DOHH2 (cell line): ENCODE results near the gene MYLK.

ENCODE experiments used
- H3F3A ChIP-seq: fragments of 200-600 bp; sonication (generic), shearing (Covaris generic); 2 replicates; pipeline ENCODE4 v1.6.0; 2016; ENCODE audit warnings: antibody characterized with exemption, mild to moderate bottlenecking; ENCODE audit not compliant: control insufficient read depth, insufficient read depth
- H3K27ac ChIP-seq: fragments of 200-600 bp; sonication (generic); 2 replicates; pipeline ENCODE4 v1.5.1; 2014; ENCODE audit warnings: low read depth, mild to moderate bottlenecking, low read length, moderate library complexity
- H3K27me3 ChIP-seq: fragments of 200-600 bp; sonication (generic); 2 replicates; pipeline ENCODE4 v1.6.1; 2014; ENCODE audit warnings: mild to moderate bottlenecking, low read length, mixed read lengths; ENCODE audit not compliant: control insufficient read depth
- H3K36me3 ChIP-seq: fragments of 200-600 bp; sonication (generic); 2 replicates; pipeline ENCODE4 v1.6.1; 2014; ENCODE audit warnings: mild to moderate bottlenecking, low read length, moderate library complexity, mixed read lengths; ENCODE audit not compliant: control insufficient read depth
- H3K4me1 ChIP-seq: fragments of 200-600 bp; sonication (generic); 2 replicates; pipeline ENCODE4 v1.6.1; 2014; ENCODE audit warnings: mild to moderate bottlenecking, low read length, mixed read lengths; ENCODE audit not compliant: control insufficient read depth
- H3K4me2 ChIP-seq: fragments of 200-600 bp; sonication (generic); 2 replicates; pipeline ENCODE4 v1.6.0; 2014; ENCODE audit warnings: mild to moderate bottlenecking, low read length, moderate library complexity
- H3K4me3 ChIP-seq: fragments of 200-600 bp; sonication (generic); 2 replicates; pipeline ENCODE4 v1.5.1; 2014; ENCODE audit warnings: mild to moderate bottlenecking, low read length, mixed read lengths
- H3K79me2 ChIP-seq: fragments of 200-600 bp; sonication (generic); 2 replicates; pipeline ENCODE4 v1.6.1; 2014; ENCODE audit warnings: mild to moderate bottlenecking, low read length, mixed read lengths; ENCODE audit not compliant: control insufficient read depth
- H3K9me2 ChIP-seq: fragments of 200-600 bp; sonication (generic); replicated peaks from 2 replicates; pipeline ENCODE4 v1.6.1; 2014; ENCODE audit warnings: mild to moderate bottlenecking, low read length, mixed read lengths; ENCODE audit not compliant: control insufficient read depth
- H3K9me3 ChIP-seq: fragments of 200-600 bp; sonication (generic); 2 replicates; pipeline ENCODE4 v1.6.1; 2014; ENCODE audit warnings: antibody characterized with exemption, low read length, mixed read lengths; ENCODE audit not compliant: control insufficient read depth, insufficient read depth
- H4K20me1 ChIP-seq: fragments of 200-600 bp; sonication (generic); 2 replicates; pipeline ENCODE4 v1.6.0; 2014; ENCODE audit warnings: low read depth, mild to moderate bottlenecking, antibody characterized with exemption, low read length, moderate library complexity; ENCODE audit not compliant: control insufficient read depth, insufficient read depth
- CTCF ChIP-seq: fragments of 200-600 bp; sonication (generic); IDR thresholded peaks from one replicate; pipeline ENCODE4 v1.5.1; 2014; ENCODE audit warnings: antibody characterized with exemption, mild to moderate bottlenecking, low read depth, low read length; ENCODE audit not compliant: poor library complexity, severe bottlenecking
- EZH2phosphoT487 ChIP-seq: fragments of 200-600 bp; sonication (generic); IDR thresholded peaks from 2 replicates; pipeline ENCODE4 v1.6.1; 2017; ENCODE audit warnings: borderline replicate concordance, mild to moderate bottlenecking, antibody characterized with exemption, low read length, moderate library complexity, mixed read lengths

The MYLK gene

GRCh38 chr3:123667784-123668183 lies 216.3 kb downstream of the MYLK start:
- H4K20me1 ChIP-seq: no peaks in the 10 kb centered on the region
- TF ChIP-seq CTCF: no peak
- TF ChIP-seq EZH2phosphoT487: no peak
- H3K36me3 ChIP-seq: no peaks in the 10 kb centered on the region
- peaks cover 26% of the 10 kb centered on the region for H3K27me3 ChIP-seq
- no peaks in the 10 kb centered on the region for H3K79me2 ChIP-seq
- no peaks in the 10 kb centered on the region for H3K4me1 ChIP-seq
- H3K9me3 ChIP-seq: no peaks in the 10 kb centered on the region
- H3K4me3 ChIP-seq: no peak overlapping the region
- H3K27ac ChIP-seq: no peak overlapping the region
- H3K9me2 ChIP-seq: no peaks in the 10 kb centered on the region
- H3K4me2 ChIP-seq: no peak overlapping the region
- no peaks in the 10 kb centered on the region for H3F3A ChIP-seq

GRCh38 chr3:123664753-123665152 lies 219.4 kb downstream of the MYLK start:
- Histone ChIP-seq H4K20me1 (no peaks in the 10 kb centered on the region), H3K4me3 (no peak overlapping the region), H3K9me2 (no peaks in the 10 kb centered on the region), H3K27ac (no peak overlapping the region), H3K4me2 (no peak overlapping the region), H3K79me2 (no peaks in the 10 kb centered on the region), H3K27me3 (peaks cover 35% of the 10 kb centered on the region), H3K36me3 (no peaks in the 10 kb centered on the region), H3F3A (no peaks in the 10 kb centered on the region), H3K4me1 (no peaks in the 10 kb centered on the region), H3K9me3 (no peaks in the 10 kb centered on the region)
- TF ChIP-seq CTCF (no peak), EZH2phosphoT487 (no peak)

GRCh38 chr3:123663977-123664376 lies 220.2 kb downstream of the MYLK start:
- Histone ChIP-seq H3K4me2 (no peak overlapping the region), H3K4me3 (no peak overlapping the region), H3K27ac (no peak overlapping the region), H3F3A (no peaks in the 10 kb centered on the region), H3K27me3 (peaks cover 34% of the 10 kb centered on the region), H3K9me3 (no peaks in the 10 kb centered on the region), H3K79me2 (no peaks in the 10 kb centered on the region), H3K4me1 (no peaks in the 10 kb centered on the region), H4K20me1 (no peaks in the 10 kb centered on the region), H3K36me3 (no peaks in the 10 kb centered on the region), H3K9me2 (no peaks in the 10 kb centered on the region)
- TF ChIP-seq CTCF (no peak), EZH2phosphoT487 (no peak)

- Histone ChIP-seq H3K4me2 (no peak overlapping the region), H4K20me1 (no peaks in the 10 kb centered on the region), H3F3A (no peaks in the 10 kb centered on the region), H3K4me1 (no peaks in the 10 kb centered on the region), H3K9me3 (peaks cover 3% of the 10 kb centered on the region; the same call in 1 of the 2 replicates), H3K4me3 (no peak overlapping the region), H3K36me3 (no peaks in the 10 kb centered on the region), H3K27me3 (peaks cover 27% of the 10 kb centered on the region), H3K27ac (no peak overlapping the region), H3K9me2 (no peaks in the 10 kb centered on the region), H3K79me2 (no peaks in the 10 kb centered on the region)
- no peak for TF ChIP-seq CTCF
- no peak for TF ChIP-seq EZH2phosphoT487
These were observed 222.2 kb downstream of the MYLK start for GRCh38 chr3:123661973-123662372.
